AG10803 (cell line): ENCODE data around the gene OGFOD3.
A peak's percentile ranks its signal among the peaks of the same experiment; 100 is the strongest.
"Not testable (repeated sequence)": the region's sequence is repeated elsewhere in the genome, so short reads cannot be mapped to it uniquely, and the experiment has no call there.

Source experiments
- DNase-seq: peaks from one replicate; pipeline ENCODE4 v3.0.0; 2010; ENCODE audit warnings: low read depth
- H3K4me3 ChIP-seq: 2 replicates; pipeline ENCODE4 v1.5.1; 2011; ENCODE audit warnings: mild to moderate bottlenecking, low read length, control low read depth
- CTCF ChIP-seq: conservative IDR thresholded peaks from 2 replicates; pipeline ENCODE4 v1.5.1; 2011; ENCODE audit warnings: mild to moderate bottlenecking, low read length, control low read depth, inconsistent platforms

Gene OGFOD3

GRCh38 chr17:82415786-82416185 lies 2.6 kb downstream of the OGFOD3 start:
- DNase-seq = no peak

GRCh38 chr17:82415336-82415735 lies 3.0 kb downstream of the OGFOD3 start:
- no peak for DNase-seq
- no peak for TF ChIP-seq CTCF

More at GRCh38 chr17:82415786-82416185, 2.6 kb downstream of the OGFOD3 start:
- no peak overlapping the region for H3K4me3 ChIP-seq
- TF ChIP-seq CTCF = no peak

GRCh38 chr17:82414548-82415281 lies 3.7 kb downstream of the OGFOD3 start:
- peak; percentile 73 for TF ChIP-seq CTCF
- peak; percentile 65 for DNase-seq
- no peak overlapping the region for H3K4me3 ChIP-seq

More at GRCh38 chr17:82415336-82415735, 3.0 kb downstream of the OGFOD3 start:
- H3K4me3 ChIP-seq = no peak overlapping the region

DNA sequence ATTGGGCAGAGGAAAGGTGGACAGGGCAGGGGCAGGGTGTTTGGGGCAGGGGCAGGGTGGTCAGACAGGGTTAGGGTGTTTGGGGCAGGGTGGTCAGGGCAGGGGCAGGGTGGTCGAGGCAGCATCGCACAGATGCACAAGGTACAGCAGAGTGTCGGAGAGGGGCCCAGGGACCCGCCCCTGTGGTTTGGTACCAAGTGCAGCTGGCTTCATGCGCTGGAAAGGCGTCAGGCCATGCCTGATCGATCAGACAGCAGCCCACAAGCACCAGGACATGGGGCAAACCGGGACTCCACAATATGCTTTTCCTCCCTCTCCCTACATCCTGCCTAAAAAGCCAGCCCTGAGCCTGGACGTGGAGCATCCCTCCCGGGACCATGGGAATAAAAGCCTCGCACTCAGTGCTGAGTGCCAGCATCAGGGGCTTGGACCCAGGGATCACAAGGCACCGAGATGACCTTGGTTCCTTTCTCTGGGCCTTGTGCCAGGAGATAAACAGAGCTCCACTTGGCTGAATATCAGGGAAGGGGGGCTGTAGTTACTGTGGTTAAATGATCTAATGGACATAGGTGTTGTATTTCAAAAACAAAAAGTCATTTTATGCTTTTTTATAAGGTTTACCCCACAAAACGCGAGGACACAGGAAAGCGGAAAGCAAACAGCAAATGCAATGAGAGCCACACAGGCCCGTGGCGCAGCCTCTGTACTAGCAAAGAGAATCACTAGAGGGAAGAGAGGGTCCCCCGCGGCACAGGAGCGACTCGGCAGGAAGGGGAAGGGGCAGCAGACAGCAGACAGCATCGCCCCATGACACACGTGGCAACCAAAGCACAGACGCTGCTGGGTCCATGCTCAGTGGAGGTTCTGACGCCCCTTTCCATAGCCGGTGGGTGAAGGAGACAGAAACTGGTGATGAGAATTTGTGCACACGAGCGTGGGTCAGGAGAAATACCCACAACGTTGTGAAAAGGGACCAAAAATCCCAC lies 5.6 kb downstream of the OGFOD3 start:
- no peak for DNase-seq
- no peak for TF ChIP-seq CTCF
- H3K4me3 ChIP-seq = no peak overlapping the region

DNA sequence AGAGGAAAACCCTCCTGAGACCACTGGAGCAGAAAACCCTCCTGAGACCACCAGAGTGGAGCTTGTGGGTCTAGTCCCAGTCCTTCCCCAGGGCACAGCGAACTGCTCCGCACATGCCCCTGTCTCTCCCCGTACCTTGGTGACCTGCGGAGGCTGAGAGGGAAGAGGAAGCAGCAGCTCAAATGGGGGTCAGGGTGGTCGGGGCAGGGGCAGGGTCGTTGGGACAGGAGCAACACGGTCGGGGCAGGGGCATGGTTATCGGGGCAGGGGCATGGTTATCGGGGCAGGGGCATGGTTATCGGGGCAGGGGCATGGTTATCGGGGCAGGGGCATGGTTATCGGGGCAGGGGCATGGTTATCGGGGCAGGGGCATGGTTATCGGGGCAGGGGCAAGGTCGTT lies 6.3 kb downstream of the OGFOD3 start:
- H3K4me3 ChIP-seq, DNase-seq: not testable (repeated sequence)

GRCh38 chr17:82411396-82412053 lies 6.9 kb downstream of the OGFOD3 start:
- no peak overlapping the region for H3K4me3 ChIP-seq
- no peak for TF ChIP-seq CTCF

GRCh38 chr17:82410014-82410716 lies 8.2 kb downstream of the OGFOD3 start:
- H3K4me3 ChIP-seq = no peak overlapping the region
- no peak for TF ChIP-seq CTCF
- DNase-seq = no peak

More at GRCh38 chr17:82411396-82412053, 6.9 kb downstream of the OGFOD3 start:
- no peak for DNase-seq
